Measurements from ENCODE around the gene ANKRD16. TPM values are rescaled to one million over a fixed set of nuclear protein-coding genes. Genes with fewer than 3 reads are reported as not detected.
"Not testable (repeated sequence)": the region's sequence is repeated elsewhere in the genome, so short reads cannot be mapped to it uniquely, and the experiment has no call there.

The ANKRD16 gene
- total and polyA plus RNA-seq, 5 donors from 2014 or later, result 3.1 to 6.3 (median 3.7) TPM

GRCh38 chr10:5833814-5834213 lies 55.9 kb downstream of the ANKRD16 start:
- Mint-ChIP-seq H3K4me3 (no peak overlapping the region), H3K36me3 (no peaks in the 10 kb centered on the region), H3K27me3 (no peaks in the 10 kb centered on the region), H3K4me1 (peaks cover 0 to 6% (median 0%) of the 10 kb centered on the region in 4 donors), H3K27ac (no peak overlapping the region), H3K9me3 (no peaks in the 10 kb centered on the region)
- DNase-seq, result no peak
- no peaks in the 10 kb centered on the region for H3K27me3 ChIP-seq (ENCODE audit: control insufficient read depth, insufficient read depth, low read length)
- no peak for ATAC-seq (ENCODE audit: low read depth in 2 of 2)
- no peak overlapping the region for H3K4me3 ChIP-seq (ENCODE audit: low read depth, low read length)
- H3K9me3 ChIP-seq (ENCODE audit: control insufficient read depth in 2 of 2, low read length in 2 of 2), result no peaks in the 10 kb centered on the region
- no peaks in the 10 kb centered on the region for H3K36me3 ChIP-seq (ENCODE audit: control insufficient read depth, insufficient read depth, low read length)
- H3K4me1 ChIP-seq (ENCODE audit: control insufficient read depth, insufficient read depth, low read length, poor library complexity, severe bottlenecking), result no peaks in the 10 kb centered on the region
- no peak overlapping the region for H3K27ac ChIP-seq (ENCODE audit: insufficient read depth, low read length, poor library complexity, severe bottlenecking)

GRCh38 chr10:5832946-5833345 lies 56.7 kb downstream of the ANKRD16 start:
- H3K27ac Mint-ChIP-seq, result no peak overlapping the region

GRCh38 chr10:5831446-5831782 lies 58.3 kb downstream of the ANKRD16 start:
- Mint-ChIP-seq H3K27me3 (peaks cover 4% of the 10 kb centered on the region), H3K36me3 (no peaks in the 10 kb centered on the region), H3K4me1 (peaks cover 0 to 6% (median 0%) of the 10 kb centered on the region in 4 donors), H3K9me3 (peaks cover 0 to 1% (median 0%) of the 10 kb centered on the region in 7 donors), H3K4me3 (no peak overlapping the region), H3K27ac (peak overlapping the region in 1 of 3 donors; percentile 62)
- Histone ChIP-seq H3K27ac (ENCODE audit: insufficient read depth, low read length, poor library complexity, severe bottlenecking) (no peak overlapping the region), H3K4me1 (ENCODE audit: control insufficient read depth, insufficient read depth, low read length, poor library complexity, severe bottlenecking) (no peaks in the 10 kb centered on the region), H3K9me3 (ENCODE audit: control insufficient read depth in 2 of 2, low read length in 2 of 2) (no peaks in the 10 kb centered on the region), H3K27me3 (ENCODE audit: control insufficient read depth, insufficient read depth, low read length) (no peaks in the 10 kb centered on the region), H3K36me3 (ENCODE audit: control insufficient read depth, insufficient read depth, low read length) (no peaks in the 10 kb centered on the region), H3K4me3 (ENCODE audit: low read depth, low read length) (no peak overlapping the region)
- no peak for ATAC-seq (ENCODE audit: low read depth in 2 of 2)
- no peak for DNase-seq

More at GRCh38 chr10:5832946-5833345, 56.7 kb downstream of the ANKRD16 start:
- Histone ChIP-seq H3K4me1 (ENCODE audit: control insufficient read depth, insufficient read depth, low read length, poor library complexity, severe bottlenecking) (no peaks in the 10 kb centered on the region), H3K36me3 (ENCODE audit: control insufficient read depth, insufficient read depth, low read length) (no peaks in the 10 kb centered on the region), H3K4me3 (ENCODE audit: low read depth, low read length) (no peak overlapping the region), H3K27ac (ENCODE audit: insufficient read depth, low read length, poor library complexity, severe bottlenecking) (no peak overlapping the region), H3K9me3 (ENCODE audit: control insufficient read depth in 2 of 2, low read length in 2 of 2) (no peaks in the 10 kb centered on the region), H3K27me3 (ENCODE audit: control insufficient read depth, insufficient read depth, low read length) (no peaks in the 10 kb centered on the region)
- H3K4me3 Mint-ChIP-seq, result no peak overlapping the region
- H3K36me3 Mint-ChIP-seq, result no peaks in the 10 kb centered on the region
- H3K9me3 Mint-ChIP-seq, result no peaks in the 10 kb centered on the region
- ATAC-seq (ENCODE audit: low read depth in 2 of 2), result no peak
- no peaks in the 10 kb centered on the region for H3K27me3 Mint-ChIP-seq
- H3K4me1 Mint-ChIP-seq, result peaks cover 0 to 6% (median 0%) of the 10 kb centered on the region in 4 donors
- no peak for DNase-seq

GRCh38 chr10:5830629-5831445 lies 58.9 kb downstream of the ANKRD16 start:
- ATAC-seq (ENCODE audit: low read depth in 2 of 2) (no peak), DNase-seq (no peak)
- H3K9me3 ChIP-seq (ENCODE audit: control insufficient read depth in 2 of 2, low read length in 2 of 2), result no peaks in the 10 kb centered on the region
- H3K9me3 Mint-ChIP-seq, result peaks cover 0 to 1% (median 0%) of the 10 kb centered on the region in 7 donors
- peaks cover 0 to 2% (median 0%) of the 10 kb centered on the region in 4 donors for H3K4me1 Mint-ChIP-seq
- H3K36me3 ChIP-seq (ENCODE audit: control insufficient read depth, insufficient read depth, low read length), result no peaks in the 10 kb centered on the region
- peak overlapping the region in 1 of 3 donors; percentile 86 for H3K27ac Mint-ChIP-seq
- H3K27me3 ChIP-seq (ENCODE audit: control insufficient read depth, insufficient read depth, low read length), result no peaks in the 10 kb centered on the region
- peaks cover 4% of the 10 kb centered on the region for H3K27me3 Mint-ChIP-seq
- H3K4me3 ChIP-seq (ENCODE audit: low read depth, low read length), result no peak overlapping the region
- no peak overlapping the region for H3K27ac ChIP-seq (ENCODE audit: insufficient read depth, low read length, poor library complexity, severe bottlenecking)
- H3K4me1 ChIP-seq (ENCODE audit: control insufficient read depth, insufficient read depth, low read length, poor library complexity, severe bottlenecking), result no peaks in the 10 kb centered on the region
- H3K4me3 Mint-ChIP-seq, result no peak overlapping the region
- H3K36me3 Mint-ChIP-seq, result no peaks in the 10 kb centered on the region

GRCh38 chr10:5829267-5829666 lies 60.4 kb downstream of the ANKRD16 start:
- H3K4me3 ChIP-seq (ENCODE audit: low read depth, low read length), result no peak overlapping the region

GRCh38 chr10:5828725-5829124 lies 61.0 kb downstream of the ANKRD16 start:
- Histone ChIP-seq H3K27ac (ENCODE audit: insufficient read depth, low read length, poor library complexity, severe bottlenecking) (no peak overlapping the region), H3K27me3 (ENCODE audit: control insufficient read depth, insufficient read depth, low read length) (no peaks in the 10 kb centered on the region), H3K4me1 (ENCODE audit: control insufficient read depth, insufficient read depth, low read length, poor library complexity, severe bottlenecking) (no peaks in the 10 kb centered on the region), H3K9me3 (ENCODE audit: control insufficient read depth in 2 of 2, low read length in 2 of 2) (no peaks in the 10 kb centered on the region), H3K36me3 (ENCODE audit: control insufficient read depth, insufficient read depth, low read length) (no peaks in the 10 kb centered on the region), H3K4me3 (ENCODE audit: low read depth, low read length) (no peak overlapping the region)
- Mint-ChIP-seq H3K4me1 (no peaks in the 10 kb centered on the region), H3K9me3 (peaks cover 0 to 1% (median 0%) of the 10 kb centered on the region in 7 donors), H3K36me3 (no peaks in the 10 kb centered on the region), H3K27me3 (peaks cover 4% of the 10 kb centered on the region), H3K4me3 (no peak overlapping the region), H3K27ac (no peak overlapping the region)
- ATAC-seq (ENCODE audit: low read depth in 2 of 2) (no peak), DNase-seq (no peak)

More at GRCh38 chr10:5829267-5829666, 60.4 kb downstream of the ANKRD16 start:
- Histone ChIP-seq H3K4me1 (ENCODE audit: control insufficient read depth, insufficient read depth, low read length, poor library complexity, severe bottlenecking) (no peaks in the 10 kb centered on the region), H3K27ac (ENCODE audit: insufficient read depth, low read length, poor library complexity, severe bottlenecking) (no peak overlapping the region), H3K27me3 (ENCODE audit: control insufficient read depth, insufficient read depth, low read length) (no peaks in the 10 kb centered on the region), H3K9me3 (ENCODE audit: control insufficient read depth in 2 of 2, low read length in 2 of 2) (no peaks in the 10 kb centered on the region), H3K36me3 (ENCODE audit: control insufficient read depth, insufficient read depth, low read length) (no peaks in the 10 kb centered on the region)
- H3K36me3 Mint-ChIP-seq, result no peaks in the 10 kb centered on the region
- peaks cover 0 to 1% (median 0%) of the 10 kb centered on the region in 7 donors for H3K9me3 Mint-ChIP-seq
- no peak for DNase-seq
- H3K4me1 Mint-ChIP-seq, result no peaks in the 10 kb centered on the region
- peaks cover 4% of the 10 kb centered on the region for H3K27me3 Mint-ChIP-seq
- no peak for ATAC-seq (ENCODE audit: low read depth in 2 of 2)
- no peak overlapping the region for H3K27ac Mint-ChIP-seq
- H3K4me3 Mint-ChIP-seq, result no peak overlapping the region

GRCh38 chr10:5827841-5828240 lies 61.9 kb downstream of the ANKRD16 start:
- Histone ChIP-seq H3K36me3 (ENCODE audit: control insufficient read depth, insufficient read depth, low read length) (no peaks in the 10 kb centered on the region), H3K27me3 (ENCODE audit: control insufficient read depth, insufficient read depth, low read length) (no peaks in the 10 kb centered on the region), H3K27ac (ENCODE audit: insufficient read depth, low read length, poor library complexity, severe bottlenecking) (no peak overlapping the region), H3K4me1 (ENCODE audit: control insufficient read depth, insufficient read depth, low read length, poor library complexity, severe bottlenecking) (no peaks in the 10 kb centered on the region), H3K9me3 (ENCODE audit: control insufficient read depth in 2 of 2, low read length in 2 of 2) (no peaks in the 10 kb centered on the region), H3K4me3 (ENCODE audit: low read depth, low read length) (no peak overlapping the region)
- Mint-ChIP-seq H3K9me3 (peaks cover 0 to 1% (median 0%) of the 10 kb centered on the region in 7 donors), H3K36me3 (no peaks in the 10 kb centered on the region), H3K27me3 (peaks cover 4% of the 10 kb centered on the region), H3K4me1 (no peaks in the 10 kb centered on the region), H3K4me3 (no peak overlapping the region), H3K27ac (no peak overlapping the region)
- no peak for DNase-seq
- ATAC-seq (ENCODE audit: low read depth in 2 of 2), result no peak

GRCh38 chr10:5826511-5826910 lies 63.2 kb downstream of the ANKRD16 start:
- not testable (repeated sequence) for ATAC-seq (ENCODE audit: low read depth in 2 of 2); H3K27me3 Mint-ChIP-seq; H3K27ac Mint-ChIP-seq; H3K4me3 ChIP-seq (ENCODE audit: low read depth, low read length); H3K36me3 ChIP-seq (ENCODE audit: control insufficient read depth, insufficient read depth, low read length); DNase-seq; H3K27ac ChIP-seq (ENCODE audit: insufficient read depth, low read length, poor library complexity, severe bottlenecking); H3K4me1 Mint-ChIP-seq; H3K4me1 ChIP-seq (ENCODE audit: control insufficient read depth, insufficient read depth, low read length, poor library complexity, severe bottlenecking); H3K27me3 ChIP-seq (ENCODE audit: control insufficient read depth, insufficient read depth, low read length); H3K36me3 Mint-ChIP-seq; H3K4me3 Mint-ChIP-seq; H3K9me3 ChIP-seq (ENCODE audit: control insufficient read depth in 2 of 2, low read length in 2 of 2); H3K9me3 Mint-ChIP-seq
